GM12865 (cell line): ENCODE results near the gene IL5RA.

Experiments
- DNase-seq: peaks from one replicate; pipeline ENCODE4 v3.0.0; 2010; ENCODE audit warnings: low read depth
- H3K4me3 ChIP-seq: 2 replicates; pipeline ENCODE4 v1.5.1; 2011; ENCODE audit warnings: mild to moderate bottlenecking, low read depth, low read length, control low read depth
- CTCF ChIP-seq: IDR thresholded peaks from 2 replicates; pipeline ENCODE4 v1.5.1; 2011; ENCODE audit warnings: low read length, control low read depth, low read depth, inconsistent platforms; ENCODE audit not compliant: insufficient read depth; ENCODE audit errors: missing control alignments

IL5RA gene

DNA sequence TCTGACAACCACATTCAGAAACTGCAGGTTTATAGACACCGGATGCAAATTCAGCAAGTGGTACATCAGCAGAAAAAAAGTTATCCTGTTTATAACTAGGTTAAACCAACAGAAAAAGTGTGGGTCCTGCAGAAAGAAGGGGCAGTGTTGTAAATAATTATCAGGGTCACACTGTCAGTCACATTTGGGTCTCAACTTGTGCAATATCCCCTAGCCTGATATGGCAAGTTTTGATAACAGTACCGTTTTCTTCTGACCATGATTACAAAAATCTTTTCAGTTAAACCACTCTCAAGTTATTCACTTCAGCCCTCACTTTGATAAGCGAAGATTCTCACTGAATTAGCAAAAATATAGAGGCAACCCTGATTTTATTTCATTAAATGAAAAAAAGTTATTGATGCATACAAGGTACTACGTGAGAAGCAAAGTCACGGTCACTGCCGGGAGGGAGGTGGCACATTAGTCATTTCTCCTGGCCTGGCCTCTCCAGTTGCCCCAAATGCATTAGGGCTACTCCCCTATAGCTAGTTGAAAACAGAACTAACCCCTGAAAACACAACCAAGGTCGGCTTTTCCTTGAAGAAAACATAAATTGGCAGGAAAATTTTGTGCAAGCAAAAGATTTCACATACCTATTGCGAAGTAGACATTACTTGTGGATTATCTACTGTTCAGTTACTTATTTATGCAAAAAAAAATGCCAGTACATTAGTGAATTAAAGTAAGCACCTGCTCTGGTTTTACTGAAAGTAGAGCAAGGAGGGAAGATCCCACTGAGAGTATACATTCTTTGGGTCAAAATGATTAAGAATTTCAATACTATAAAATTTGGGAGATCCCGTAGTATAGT lies 28.6 kb downstream of the IL5RA start:
- no peak overlapping the region for H3K4me3 ChIP-seq
- TF ChIP-seq CTCF = no peak
- DNase-seq = peak; percentile 35

DNA sequence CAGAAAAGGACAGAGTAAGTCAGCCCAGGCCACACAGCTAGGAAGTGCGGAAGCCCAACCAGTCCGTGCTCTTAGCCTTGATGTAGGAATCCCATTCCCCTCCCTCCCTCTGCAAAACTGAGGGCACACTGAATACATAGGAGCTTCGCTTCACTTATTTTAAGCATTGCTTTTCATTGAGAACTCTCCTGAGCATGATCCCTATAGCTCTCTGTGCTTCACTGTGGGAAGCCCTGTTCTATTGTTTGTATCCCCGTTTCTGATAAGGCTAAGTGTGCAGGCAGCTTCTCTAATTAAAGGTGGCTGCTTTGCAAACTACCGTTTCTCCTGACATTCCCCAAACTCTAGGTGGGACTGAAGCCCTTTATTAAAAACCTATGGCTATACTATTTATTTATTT lies 29.9 kb downstream of the IL5RA start:
- TF ChIP-seq CTCF = no peak
- H3K4me3 ChIP-seq = no peak overlapping the region
- DNase-seq = no peak

DNA sequence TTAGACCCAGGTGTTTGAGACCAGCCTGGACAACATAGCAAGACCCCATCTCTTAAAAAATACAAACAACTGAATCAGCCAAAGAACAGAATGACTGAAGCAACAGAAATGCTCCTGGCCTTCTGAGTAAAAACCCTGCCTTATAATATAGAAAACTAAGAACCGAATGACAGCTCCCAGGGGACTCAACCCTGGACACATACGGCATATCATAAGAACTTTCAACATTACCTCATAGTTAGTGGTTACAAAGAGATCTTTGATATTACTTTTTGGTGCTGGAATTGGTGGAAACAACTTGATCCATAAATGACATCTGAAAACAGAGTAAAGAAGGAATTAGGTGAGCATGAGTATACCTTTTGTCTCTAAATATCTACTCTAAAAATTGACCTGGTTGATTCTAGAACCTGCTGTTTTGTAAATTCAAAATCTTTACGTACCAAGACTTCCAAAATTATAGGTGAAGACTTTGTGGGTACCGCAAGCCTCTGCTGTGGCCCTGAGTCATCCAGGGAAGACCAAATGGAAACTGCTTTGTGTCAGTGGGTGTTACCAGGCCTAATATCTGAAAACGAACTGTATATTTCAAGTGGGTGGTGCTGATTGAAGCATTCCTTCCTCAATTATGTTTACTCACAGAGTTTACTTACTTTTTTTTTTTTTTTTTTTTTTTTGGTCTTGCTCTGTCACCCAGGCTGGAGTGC lies 35.5 kb downstream of the IL5RA start:
- TF ChIP-seq CTCF = no peak
- DNase-seq = no peak
- H3K4me3 ChIP-seq = no peak overlapping the region

- no peak for DNase-seq
- no peak for TF ChIP-seq CTCF
- H3K4me3 ChIP-seq = no peak overlapping the region
Observed at GRCh38 chr3:3071136-3071535, 39.0 kb downstream of the IL5RA start.

DNA sequence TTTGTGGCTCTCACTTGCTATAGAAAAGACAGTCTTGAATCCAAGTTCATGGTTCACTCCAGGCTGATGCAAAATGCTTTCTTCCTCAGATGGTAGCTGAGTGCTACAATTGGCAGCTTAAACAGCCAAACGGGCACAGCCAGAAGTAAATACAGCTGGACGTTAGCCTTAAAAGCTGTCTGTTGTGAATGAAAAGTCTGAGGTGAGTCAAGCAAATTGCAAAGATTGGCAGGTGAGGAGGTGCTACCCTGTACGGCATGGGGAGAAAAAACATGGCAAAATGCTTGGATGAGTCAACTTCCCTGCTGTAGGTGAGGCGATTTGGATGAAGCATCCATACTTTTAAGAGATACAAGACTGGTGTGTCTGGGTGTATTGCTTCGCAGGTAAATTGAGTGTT lies 40.5 kb downstream of the IL5RA start:
- no peak overlapping the region for H3K4me3 ChIP-seq
- no peak for TF ChIP-seq CTCF
- no peak for DNase-seq

- DNase-seq = no peak
- TF ChIP-seq CTCF = no peak
- no peak overlapping the region for H3K4me3 ChIP-seq
Observed at GRCh38 chr3:3068358-3068881, 41.8 kb downstream of the IL5RA start.

GRCh38 chr3:3066910-3067309 lies 43.3 kb downstream of the IL5RA start:
- TF ChIP-seq CTCF = no peak
- no peak overlapping the region for H3K4me3 ChIP-seq
- DNase-seq = no peak
